HAP-1 (cell line): ENCODE data around the gene PRR7.

Experiments used
- DNase-seq, 2 experiments: peaks; one replicate each; pipeline ENCODE4 v3.0.0-alpha.2; 2016 to 2020; ENCODE audit warnings: low spot score in 2 of 2
- H3K27me3 ChIP-seq: fragments of 250-450 bp; sonication (Bioruptor Pico); 2 replicates; pipeline ENCODE4 v1.5.1; 2020; ENCODE audit warnings: low read depth, mild to moderate bottlenecking, moderate library complexity
- H3K36me3 ChIP-seq: fragments of 250-450 bp; sonication (Bioruptor Pico); replicated peaks from 2 replicates; pipeline ENCODE4 v1.5.1; 2020; ENCODE audit warnings: mild to moderate bottlenecking
- H3K4me1 ChIP-seq: fragments of 250-450 bp; sonication (Bioruptor Pico); 2 replicates; pipeline ENCODE4 v1.5.1; 2020; ENCODE audit warnings: mild to moderate bottlenecking
- H3K4me3 ChIP-seq: fragments of 250-450 bp; sonication (Bioruptor Pico); 2 replicates; pipeline ENCODE4 v1.5.1; 2020; ENCODE audit warnings: mild to moderate bottlenecking, moderate library complexity
- H3K9me3 ChIP-seq: fragments of 250-450 bp; sonication (Bioruptor Pico); 2 replicates; pipeline ENCODE4 v1.5.1; 2020; ENCODE audit warnings: mild to moderate bottlenecking, moderate library complexity
- in situ Hi-C: fragments of 300-500 bp; cut with MboI; formaldehyde crosslinking; loops from 3 replicates; pipeline ENCODE4 v1.14.3; 2020; ENCODE audit warnings: low sequenced_read_pairs, inconsistent platforms, mixed read lengths

The PRR7 gene

GRCh38 chr5:177469750-177470525, 23.3 kb downstream of the PRR7 start:
- no peaks in the 10 kb centered on the region for H3K27me3 ChIP-seq
- peaks cover 50% of the 10 kb centered on the region for H3K36me3 ChIP-seq
- in situ Hi-C loops: no loop called here
- no peak for DNase-seq
- H3K4me1 ChIP-seq: peaks cover 3% of the 10 kb centered on the region; the same call in 1 of the 2 replicates
- H3K9me3 ChIP-seq: no peaks in the 10 kb centered on the region
- no peak overlapping the region for H3K4me3 ChIP-seq

DNA sequence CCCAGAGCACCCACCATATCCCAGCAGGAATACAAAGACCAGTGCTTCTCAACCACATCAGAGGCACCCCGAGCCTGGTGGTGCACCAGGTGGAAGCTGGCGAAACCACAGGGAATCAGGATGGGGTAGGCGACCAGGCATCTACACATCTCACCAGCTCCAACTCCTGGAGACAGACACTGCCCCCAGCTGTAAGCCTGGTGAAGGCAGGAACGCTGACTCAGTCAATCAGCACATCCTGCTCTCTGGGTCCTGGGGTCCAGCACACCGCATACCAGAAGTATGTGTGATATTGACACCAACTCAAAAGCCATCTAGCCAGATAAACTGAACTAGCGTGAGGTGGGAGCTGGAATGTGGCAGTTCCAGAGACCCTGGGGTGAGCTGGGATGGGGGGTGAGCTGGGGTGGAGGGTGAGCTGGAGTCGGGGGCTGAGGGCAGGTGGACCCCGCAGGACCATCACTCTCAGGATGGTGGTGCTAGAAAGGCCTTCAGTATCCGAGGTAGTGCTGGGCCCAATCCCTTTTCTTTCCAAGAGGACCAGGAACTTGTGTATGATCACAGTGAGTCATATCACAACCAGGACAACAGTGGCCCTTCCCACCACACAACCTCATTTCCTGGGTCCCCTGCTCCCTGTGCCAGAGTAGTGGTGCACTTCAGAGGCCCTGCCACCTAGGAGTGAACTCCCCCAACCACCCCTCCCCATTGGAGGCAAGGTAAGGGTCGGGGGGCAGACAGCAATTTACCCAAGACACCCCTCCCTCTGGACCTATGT, 24.3 kb downstream of the PRR7 start:
- peaks cover 3% of the 10 kb centered on the region; the same call in 1 of the 2 replicates for H3K4me1 ChIP-seq
- no peak overlapping the region for H3K4me3 ChIP-seq
- no peak for DNase-seq
- no peaks in the 10 kb centered on the region for H3K27me3 ChIP-seq
- in situ Hi-C loops: no loop called here
- no peaks in the 10 kb centered on the region for H3K9me3 ChIP-seq
- peaks cover 40% of the 10 kb centered on the region for H3K36me3 ChIP-seq

DNA sequence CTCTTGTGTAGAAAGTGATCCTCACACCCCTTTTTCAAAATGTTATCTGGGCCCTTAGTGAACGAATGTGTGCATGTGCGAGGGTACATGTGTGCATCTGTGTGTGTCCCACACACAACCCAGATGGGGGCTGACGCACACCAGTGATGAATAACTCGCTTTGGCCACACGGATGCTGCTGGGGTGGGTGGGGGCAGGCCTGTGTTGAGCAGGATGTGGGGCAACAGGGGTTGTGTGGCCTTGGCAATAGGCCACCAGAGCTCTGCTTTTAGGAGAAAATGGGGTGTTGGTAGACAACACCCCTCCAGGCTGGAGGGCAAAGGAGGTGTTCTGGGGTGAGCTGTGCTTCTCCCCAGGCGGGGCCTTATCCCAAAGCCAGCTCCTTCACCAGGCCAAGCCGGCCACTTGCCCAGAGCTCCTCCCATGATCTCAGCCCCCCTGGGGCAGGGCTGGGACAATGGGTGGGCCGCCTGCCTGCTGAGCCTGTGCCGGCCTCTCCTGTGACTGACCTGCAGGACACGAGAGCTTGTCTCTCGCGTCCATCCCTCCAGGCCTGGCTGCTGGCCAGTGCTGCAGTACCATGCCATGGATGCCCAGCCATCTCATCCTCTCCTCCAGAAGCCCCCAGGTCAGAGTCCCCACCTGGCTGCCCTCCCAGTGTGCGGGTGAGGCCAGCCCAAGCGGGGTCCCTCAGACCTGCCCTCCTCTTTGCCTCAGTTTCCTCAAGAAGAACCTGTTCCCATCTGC, 25.2 kb downstream of the PRR7 start:
- H3K4me1 ChIP-seq: peaks cover 3% of the 10 kb centered on the region; the same call in 1 of the 2 replicates
- peak overlapping the region; percentile 61 for H3K4me3 ChIP-seq
- no peaks in the 10 kb centered on the region for H3K27me3 ChIP-seq
- no peaks in the 10 kb centered on the region for H3K9me3 ChIP-seq
- DNase-seq: peak in 1 of 2 experiments; percentile 30
- in situ Hi-C loops: no loop called here
- H3K36me3 ChIP-seq: peaks cover 31% of the 10 kb centered on the region

- Histone ChIP-seq H3K27me3 (no peaks in the 10 kb centered on the region), H3K4me1 (peaks cover 3% of the 10 kb centered on the region; the same call in 1 of the 2 replicates), H3K36me3 (peaks cover 22% of the 10 kb centered on the region), H3K9me3 (no peaks in the 10 kb centered on the region), H3K4me3 (peak overlapping the region; percentile 61)
- in situ Hi-C loops: no loop called here
- peak; percentile 26 to 74 for DNase-seq
Measured at GRCh38 chr5:177472460-177473442, 26.1 kb downstream of the PRR7 start.

DNA sequence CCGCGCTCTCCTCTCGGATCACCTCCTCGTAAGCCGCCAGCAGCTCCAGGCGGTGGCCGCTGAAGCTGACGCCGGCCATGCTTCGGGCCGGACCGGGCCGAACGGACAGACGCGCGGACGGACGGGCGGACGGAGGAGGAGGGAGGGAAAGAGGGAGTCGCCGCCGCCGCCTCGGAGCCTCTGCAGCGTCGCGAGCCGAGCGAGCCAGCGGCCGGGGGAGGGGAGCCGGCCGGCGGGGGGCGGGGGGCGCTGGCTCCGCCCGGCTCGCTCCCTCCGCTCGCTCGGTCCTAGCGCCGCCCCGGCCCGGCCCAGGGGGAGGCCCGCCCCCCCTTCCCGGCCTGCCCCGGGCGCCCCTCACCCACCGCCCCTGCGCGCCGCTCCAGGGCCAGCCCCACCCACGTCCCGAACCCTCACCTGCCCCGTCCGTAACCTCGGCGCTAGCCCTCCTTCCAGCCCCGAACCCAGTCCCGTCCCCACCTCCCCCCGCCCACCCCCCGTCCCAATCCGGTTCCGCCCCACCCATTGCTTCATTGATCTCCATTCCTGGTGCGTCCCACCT, 26.9 kb downstream of the PRR7 start, which contains the start of gene DBN1:
TSS of gene DBN1 (minus strand) at position 192 of the 559 bp plus-strand sequence. CDS start at position 79, 113 bp downstream.
- Histone ChIP-seq H3K27me3 (no peaks in the 10 kb centered on the region), H3K4me3 (peak within 1 kb of the TSS; percentile 61), H3K4me1 (peaks cover 3% of the 10 kb centered on the region; the same call in 1 of the 2 replicates), H3K36me3 (peaks cover 16% of the 10 kb centered on the region), H3K9me3 (no peaks in the 10 kb centered on the region)
- peak; percentile 60 to 73 for DNase-seq
- in situ Hi-C loops: no loop called here

DNA sequence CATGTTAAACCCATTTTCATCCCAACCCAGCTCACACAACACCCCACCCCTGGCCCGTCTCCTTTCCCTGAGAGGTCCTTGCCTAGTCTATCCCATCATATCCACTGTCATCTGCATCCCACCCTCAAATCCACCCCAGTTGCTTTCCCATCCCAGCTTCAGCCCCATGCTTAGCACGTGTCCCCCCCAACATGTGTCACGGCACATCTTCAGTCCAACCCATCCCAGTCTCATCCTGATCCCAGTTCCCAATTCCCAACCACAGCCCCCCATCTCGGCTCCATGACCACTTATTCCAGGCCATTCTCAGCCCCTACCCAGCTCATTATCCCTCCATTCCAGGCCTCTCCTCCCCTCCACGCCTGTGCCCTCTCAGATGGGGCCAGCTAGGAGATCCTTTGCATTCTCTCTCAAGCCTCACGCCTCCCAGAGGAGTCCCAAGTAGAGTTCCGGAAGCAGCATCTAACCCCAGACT, 27.4 kb downstream of the PRR7 start:
- in situ Hi-C loops: no loop called here
- Histone ChIP-seq H3K4me3 (no peak overlapping the region), H3K4me1 (peaks cover 3% of the 10 kb centered on the region; the same call in 1 of the 2 replicates), H3K27me3 (no peaks in the 10 kb centered on the region), H3K9me3 (no peaks in the 10 kb centered on the region), H3K36me3 (peaks cover 15% of the 10 kb centered on the region)
- DNase-seq: no peak

DNA sequence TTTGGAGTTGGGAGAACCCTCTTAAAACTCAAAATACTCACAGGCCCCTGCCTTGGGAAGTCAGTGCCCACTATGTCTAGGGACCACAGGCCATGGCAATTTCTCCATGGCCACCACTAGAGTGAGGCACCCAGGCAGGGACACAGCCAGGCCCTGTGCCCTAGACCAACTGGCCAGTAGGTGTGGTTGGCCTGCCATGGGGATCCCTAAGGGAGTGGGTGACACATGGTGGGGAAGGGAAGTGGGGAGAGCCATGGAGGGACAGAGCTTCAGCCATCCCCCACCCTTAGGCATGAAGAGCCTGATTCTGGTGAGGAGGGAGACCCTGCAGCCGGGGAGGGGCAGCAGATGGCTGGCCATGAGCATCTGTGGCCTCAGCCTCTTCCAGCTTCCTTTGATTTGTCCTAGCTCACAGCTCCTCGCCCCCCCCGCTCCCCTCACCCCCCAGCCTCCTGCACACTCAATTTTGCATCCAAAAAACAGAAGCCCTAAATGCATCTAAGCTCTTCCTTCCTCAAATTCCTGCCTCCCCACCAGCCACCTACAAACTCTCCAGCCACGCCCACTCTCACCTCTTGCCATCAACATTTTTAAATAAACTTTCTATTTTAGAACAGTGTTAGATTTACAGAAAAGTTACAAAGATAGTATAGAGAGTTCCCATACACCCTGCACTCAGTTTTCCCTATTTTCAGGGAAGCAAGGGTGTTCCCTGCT, 28.4 kb downstream of the PRR7 start:
- in situ Hi-C loops: no loop called here
- Histone ChIP-seq H3K4me1 (peaks cover 3% of the 10 kb centered on the region; the same call in 1 of the 2 replicates), H3K27me3 (no peaks in the 10 kb centered on the region), H3K4me3 (no peak overlapping the region), H3K36me3 (peaks cover 9% of the 10 kb centered on the region), H3K9me3 (no peaks in the 10 kb centered on the region)
- DNase-seq: no peak

GRCh38 chr5:177475563-177476427, 29.2 kb downstream of the PRR7 start:
- H3K4me1 ChIP-seq: peaks cover 3% of the 10 kb centered on the region; the same call in 1 of the 2 replicates
- DNase-seq: no peak
- no peaks in the 10 kb centered on the region for H3K27me3 ChIP-seq
- peaks cover 9% of the 10 kb centered on the region for H3K36me3 ChIP-seq
- no peaks in the 10 kb centered on the region for H3K9me3 ChIP-seq
- in situ Hi-C loops: no loop called here
- H3K4me3 ChIP-seq: no peak overlapping the region

- H3K9me3 ChIP-seq: no peaks in the 10 kb centered on the region
- DNase-seq: no peak
- in situ Hi-C loops: no loop called here
- H3K27me3 ChIP-seq: no peaks in the 10 kb centered on the region
- peaks cover 3% of the 10 kb centered on the region for H3K36me3 ChIP-seq
- peaks cover 3% of the 10 kb centered on the region; the same call in 1 of the 2 replicates for H3K4me1 ChIP-seq
- H3K4me3 ChIP-seq: no peak overlapping the region
Measured at GRCh38 chr5:177476531-177477233, 30.1 kb downstream of the PRR7 start.

GRCh38 chr5:177477701-177478477, 31.3 kb downstream of the PRR7 start:
- no peaks in the 10 kb centered on the region for H3K27me3 ChIP-seq
- no peaks in the 10 kb centered on the region for H3K9me3 ChIP-seq
- H3K4me1 ChIP-seq: peaks cover 3% of the 10 kb centered on the region; the same call in 1 of the 2 replicates
- in situ Hi-C loops: no loop called here
- peaks cover 3% of the 10 kb centered on the region for H3K36me3 ChIP-seq
- DNase-seq: no peak
- H3K4me3 ChIP-seq: no peak overlapping the region
